Tibial artery (tissue), 4 donors: ENCODE measurements around the gene MTX2.

ENCODE experiments used
- DNase-seq, 2 donors: peaks; one replicate each; pipeline ENCODE4 v3.0.0-alpha.2; 2019
- H3K27ac ChIP-seq, 2 donors: fragments of 200-600 bp; sonication (generic) in 1 of 2; 1 replicate in 1 of 2; 2 replicates in 1 of 2; pipeline ENCODE4 v1.5.1; 2018 to 2019; ENCODE audit warnings: mild to moderate bottlenecking in 1 of 2
- H3K27me3 ChIP-seq, 2 donors: fragments of 200-600 bp; sonication (generic) in 1 of 2; one replicate each; pipeline versions ENCODE4 v1.5.1 to v1.6.0; 2016 to 2019
- H3K36me3 ChIP-seq, 3 donors: fragments of 200-600 bp; sonication (generic) in 2 of 3; one replicate each; pipeline ENCODE4 v1.5.1; 2016 to 2019; ENCODE audit warnings: mild to moderate bottlenecking in 2 of 3
- H3K4me1 ChIP-seq, 4 donors: fragments of 200-600 bp; sonication (generic) in 2 of 4; 1 replicate in 3 of 4; 2 replicates in 1 of 4; pipeline ENCODE4 v1.5.1; 2016 to 2019
- H3K4me3 ChIP-seq, 2 donors: fragments of 200-600 bp; sonication (generic) in 1 of 2; 1 replicate in 1 of 2; 2 replicates in 1 of 2; pipeline ENCODE4 v1.5.1; 2018 to 2019; ENCODE audit warnings: mild to moderate bottlenecking in 2 of 2
- H3K9me3 ChIP-seq, 3 donors: fragments of 200-600 bp; sonication (generic) in 1 of 3; one replicate each; pipeline ENCODE4 v1.5.1; 2016 to 2019
- CTCF ChIP-seq, 2 experiments: fragments of 200-600 bp in 1 of 2; fragments of 450-650 bp in 1 of 2; IDR thresholded peaks; one replicate each; pipeline ENCODE4 v1.5.1; 2017 to 2019; ENCODE audit warnings: antibody characterized with exemption in 2 of 2, mild to moderate bottlenecking in 1 of 2, moderate library complexity in 1 of 2
- intact Hi-C: fragments of 100-400 bp; cut with DNase I; formaldehyde crosslinking; loops from one replicate; pipeline ENCODE4 v1.15.0; 2023; ENCODE audit warnings: low total_unique reads

MTX2 gene

GRCh38 chr2:176260689-176261088 is 8.6 kb upstream of the MTX2 start:
- intact Hi-C loops: no loop called here
- no peaks in the 10 kb centered on the region for H3K36me3 ChIP-seq
- TF ChIP-seq CTCF (IDR thresholded peaks at IDR 0.05): no peak
- no peaks in the 10 kb centered on the region for H3K27me3 ChIP-seq
- no peak overlapping the region for H3K4me3 ChIP-seq
- H3K9me3 ChIP-seq: no peaks in the 10 kb centered on the region
- no peak for DNase-seq
- H3K27ac ChIP-seq: no peak overlapping the region
- H3K4me1 ChIP-seq: no peaks in the 10 kb centered on the region

- H3K9me3 ChIP-seq: no peaks in the 10 kb centered on the region
- no peaks in the 10 kb centered on the region for H3K4me1 ChIP-seq
- intact Hi-C loops: no loop called here
- no peak overlapping the region for H3K4me3 ChIP-seq
- H3K36me3 ChIP-seq: no peaks in the 10 kb centered on the region
- TF ChIP-seq CTCF (IDR thresholded peaks at IDR 0.05): no peak
- no peaks in the 10 kb centered on the region for H3K27me3 ChIP-seq
- DNase-seq: no peak
- H3K27ac ChIP-seq: no peak overlapping the region
Measured at GRCh38 chr2:176261136-176261535, 8.1 kb upstream of the MTX2 start.

GRCh38 chr2:176268976-176269318 is 295 bp upstream of the MTX2 start:
- no peaks in the 10 kb centered on the region for H3K27me3 ChIP-seq
- no peak for DNase-seq
- no peaks in the 10 kb centered on the region for H3K36me3 ChIP-seq
- H3K4me3 ChIP-seq: peak overlapping the region; percentile 80 to 81
- H3K9me3 ChIP-seq: no peaks in the 10 kb centered on the region
- H3K4me1 ChIP-seq: peaks cover 0 to 11% (median 7%) of the 10 kb centered on the region in 4 donors
- intact Hi-C loops: no loop called here
- H3K27ac ChIP-seq: peak overlapping the region; percentile 79 to 80
- TF ChIP-seq CTCF (IDR thresholded peaks at IDR 0.05): no peak

- intact Hi-C loops: no loop called here
- no peaks in the 10 kb centered on the region for H3K36me3 ChIP-seq
- no peak for TF ChIP-seq CTCF (IDR thresholded peaks at IDR 0.05)
- no peak for DNase-seq
- no peaks in the 10 kb centered on the region for H3K27me3 ChIP-seq
- H3K9me3 ChIP-seq: no peaks in the 10 kb centered on the region
- peaks cover 0 to 17% (median 7%) of the 10 kb centered on the region in 4 donors for H3K4me1 ChIP-seq
- peak overlapping the region; percentile 79 to 80 for H3K27ac ChIP-seq
- H3K4me3 ChIP-seq: peak overlapping the region; percentile 80 to 81
Measured at GRCh38 chr2:176270100-176270750, 983 bp downstream of the MTX2 start.

- H3K9me3 ChIP-seq: no peaks in the 10 kb centered on the region
- no peak overlapping the region for H3K27ac ChIP-seq
- H3K4me1 ChIP-seq: peaks cover 0 to 17% (median 7%) of the 10 kb centered on the region in 4 donors
- DNase-seq: no peak
- no peaks in the 10 kb centered on the region for H3K36me3 ChIP-seq
- intact Hi-C loops: no loop called here
- no peak for TF ChIP-seq CTCF (IDR thresholded peaks at IDR 0.05)
- H3K4me3 ChIP-seq: no peak overlapping the region
- H3K27me3 ChIP-seq: no peaks in the 10 kb centered on the region
Measured at GRCh38 chr2:176272870-176273459, 3.7 kb downstream of the MTX2 start.
